Measurements from ENCODE around the gene FAS. TPM values are rescaled to one million over a fixed set of nuclear protein-coding genes. Genes with fewer than 3 reads are reported as not detected.

The FAS gene
- total RNA-seq, 1 donor from 2014 or later = 9.2 TPM

GRCh38 chr10:88979153-88979562, 11.4 kb upstream of the FAS start:
- Mint-ChIP-seq H3K4me3 (no peak overlapping the region), H3K4me1 (ENCODE audit: unreplicated experiment) (peaks cover 27% of the 10 kb centered on the region), H3K27me3 (no peaks in the 10 kb centered on the region), H3K9me3 (no peaks in the 10 kb centered on the region), H3K36me3 (no peaks in the 10 kb centered on the region), H3K27ac (no peak overlapping the region)
- DNase-seq (ENCODE audit: extremely low spot score, unreplicated experiment) = no peak
- TF ChIP-seq CTCF (conservative IDR thresholded peaks at IDR 0.05) = no peak

GRCh38 chr10:88979603-88980002, 11.0 kb upstream of the FAS start:
- TF ChIP-seq CTCF (conservative IDR thresholded peaks at IDR 0.05) = no peak
- Mint-ChIP-seq H3K27ac (no peak overlapping the region), H3K4me3 (no peak overlapping the region), H3K4me1 (ENCODE audit: unreplicated experiment) (peaks cover 27% of the 10 kb centered on the region), H3K36me3 (no peaks in the 10 kb centered on the region), H3K27me3 (no peaks in the 10 kb centered on the region), H3K9me3 (no peaks in the 10 kb centered on the region)
- no peak for DNase-seq (ENCODE audit: extremely low spot score, unreplicated experiment)

GRCh38 chr10:88980247-88980646, 10.4 kb upstream of the FAS start:
- H3K4me1 Mint-ChIP-seq (ENCODE audit: unreplicated experiment) = peaks cover 22% of the 10 kb centered on the region
- H3K27ac Mint-ChIP-seq = no peak overlapping the region
- H3K27me3 Mint-ChIP-seq = no peaks in the 10 kb centered on the region
- no peaks in the 10 kb centered on the region for H3K9me3 Mint-ChIP-seq
- H3K4me3 Mint-ChIP-seq = no peak overlapping the region
- H3K36me3 Mint-ChIP-seq = no peaks in the 10 kb centered on the region
- no peak for DNase-seq (ENCODE audit: extremely low spot score, unreplicated experiment)
- TF ChIP-seq CTCF (conservative IDR thresholded peaks at IDR 0.05) = no peak

GRCh38 chr10:88980800-88981199, 9.8 kb upstream of the FAS start:
- Mint-ChIP-seq H3K27ac (no peak overlapping the region), H3K4me1 (ENCODE audit: unreplicated experiment) (peaks cover 21% of the 10 kb centered on the region), H3K27me3 (no peaks in the 10 kb centered on the region), H3K9me3 (no peaks in the 10 kb centered on the region), H3K36me3 (no peaks in the 10 kb centered on the region), H3K4me3 (no peak overlapping the region)
- TF ChIP-seq CTCF (conservative IDR thresholded peaks at IDR 0.05) = no peak
- DNase-seq (ENCODE audit: extremely low spot score, unreplicated experiment) = no peak

- Mint-ChIP-seq H3K27me3 (no peaks in the 10 kb centered on the region), H3K4me1 (ENCODE audit: unreplicated experiment) (peaks cover 21% of the 10 kb centered on the region), H3K36me3 (no peaks in the 10 kb centered on the region), H3K9me3 (no peaks in the 10 kb centered on the region), H3K27ac (no peak overlapping the region), H3K4me3 (no peak overlapping the region)
- DNase-seq (ENCODE audit: extremely low spot score, unreplicated experiment) = no peak
- TF ChIP-seq CTCF (conservative IDR thresholded peaks at IDR 0.05) = no peak
Measured at GRCh38 chr10:88981435-88981834, 9.2 kb upstream of the FAS start.

- Mint-ChIP-seq H3K27ac (no peak overlapping the region), H3K27me3 (no peaks in the 10 kb centered on the region), H3K9me3 (no peaks in the 10 kb centered on the region), H3K36me3 (no peaks in the 10 kb centered on the region), H3K4me3 (no peak overlapping the region), H3K4me1 (ENCODE audit: unreplicated experiment) (peaks cover 21% of the 10 kb centered on the region)
- DNase-seq (ENCODE audit: extremely low spot score, unreplicated experiment) = no peak
- TF ChIP-seq CTCF (conservative IDR thresholded peaks at IDR 0.05) = no peak
Measured at GRCh38 chr10:88982366-88982765, 8.2 kb upstream of the FAS start.

Data from type B pancreatic cell (in vitro differentiated cells).